GM12872 (cell line): ENCODE measurements around the gene PRKCH.
A peak's percentile ranks its signal among the peaks of the same experiment; 100 is the strongest.

Experiments used
- CTCF ChIP-seq: IDR thresholded peaks from 3 replicates; pipeline ENCODE4 v1.5.1; 2011; ENCODE audit warnings: low read depth, mild to moderate bottlenecking, low read length, moderate library complexity; ENCODE audit not compliant: insufficient read depth

Gene PRKCH

GRCh38 chr14:61452452-61452851 is 131.1 kb downstream of the PRKCH start:
- no peak for TF ChIP-seq CTCF

GRCh38 chr14:61453103-61453767 is 131.9 kb downstream of the PRKCH start:
- no peak for TF ChIP-seq CTCF

DNA sequence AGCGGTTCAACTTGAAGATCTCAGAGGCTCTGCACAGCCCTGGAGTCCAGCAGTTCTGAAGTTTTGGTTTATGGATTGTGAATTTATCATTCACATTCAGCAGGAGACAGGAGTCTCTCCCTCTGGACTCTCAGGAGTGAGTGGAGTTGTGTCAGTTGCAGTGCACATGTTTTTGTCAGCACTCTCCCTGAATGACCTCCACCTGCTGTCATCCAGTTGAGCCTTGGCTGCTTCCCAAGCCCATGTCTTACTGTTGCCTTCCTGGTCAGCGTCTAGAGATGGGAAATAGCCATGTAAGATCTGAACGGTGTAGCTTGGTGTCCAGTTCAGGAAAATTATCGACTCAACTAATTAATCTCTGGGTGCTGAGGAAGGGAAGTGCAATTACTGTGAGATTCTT is 133.2 kb downstream of the PRKCH start:
- TF ChIP-seq CTCF, result no peak

DNA sequence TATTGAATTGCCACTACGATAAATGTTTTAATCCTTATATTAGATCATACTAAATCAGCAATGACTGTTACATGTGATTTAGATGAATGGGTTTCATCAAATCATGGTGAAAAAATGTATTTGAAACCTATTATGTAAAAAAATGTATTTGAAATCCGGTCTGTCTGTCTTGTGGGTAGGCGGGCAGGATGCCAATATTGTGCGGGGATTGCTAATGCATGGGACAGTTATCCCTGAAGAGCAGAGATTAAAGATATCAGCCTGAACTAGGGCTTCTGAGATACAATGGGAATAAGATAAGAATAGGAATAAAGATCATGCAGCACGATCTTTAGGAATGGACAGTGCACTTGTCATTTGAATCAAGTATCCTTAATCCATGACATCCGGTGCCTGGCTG is 134.0 kb downstream of the PRKCH start:
- no peak for TF ChIP-seq CTCF

DNA sequence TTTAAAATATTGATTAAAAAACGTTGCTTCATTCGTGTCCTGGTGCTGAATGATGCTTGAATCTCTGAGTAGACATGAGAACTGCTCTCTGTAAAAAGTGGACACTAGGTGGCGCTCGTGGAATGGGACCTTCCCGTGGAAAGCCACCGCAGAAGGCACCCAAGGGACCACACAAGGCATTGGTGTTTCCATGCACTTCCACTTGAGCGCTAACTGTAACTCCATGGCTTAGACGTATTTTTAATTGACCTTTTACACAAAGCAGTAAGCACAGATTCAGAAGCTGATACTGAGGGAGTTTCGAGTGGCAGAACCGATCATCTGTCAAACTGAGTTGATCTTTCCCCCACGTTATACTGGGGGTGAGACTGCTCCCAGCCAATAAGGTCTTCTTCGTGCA is 135.3 kb downstream of the PRKCH start:
- peak; percentile 79 for TF ChIP-seq CTCF

GRCh38 chr14:61458766-61459165 is 137.4 kb downstream of the PRKCH start:
- TF ChIP-seq CTCF, result no peak

DNA sequence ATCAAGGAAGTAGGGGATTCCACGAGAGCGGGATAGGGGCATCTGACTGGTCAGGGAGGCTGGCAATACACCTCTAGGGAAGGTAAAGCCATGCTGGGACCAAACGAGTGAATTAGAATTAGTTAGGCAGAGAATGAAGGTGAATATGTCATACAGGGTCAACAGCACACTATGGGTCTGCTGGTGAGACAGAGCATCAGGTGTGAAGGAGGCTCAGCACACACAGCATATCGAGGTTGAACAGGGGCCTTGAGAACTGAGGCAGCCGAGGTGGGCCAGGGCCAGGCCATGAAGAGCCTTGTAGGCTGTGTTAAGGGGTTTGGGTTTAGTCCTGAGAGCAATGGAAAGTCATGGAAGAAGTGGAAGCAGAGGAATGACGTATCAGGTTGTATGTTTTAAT is 137.8 kb downstream of the PRKCH start:
- no peak for TF ChIP-seq CTCF

DNA sequence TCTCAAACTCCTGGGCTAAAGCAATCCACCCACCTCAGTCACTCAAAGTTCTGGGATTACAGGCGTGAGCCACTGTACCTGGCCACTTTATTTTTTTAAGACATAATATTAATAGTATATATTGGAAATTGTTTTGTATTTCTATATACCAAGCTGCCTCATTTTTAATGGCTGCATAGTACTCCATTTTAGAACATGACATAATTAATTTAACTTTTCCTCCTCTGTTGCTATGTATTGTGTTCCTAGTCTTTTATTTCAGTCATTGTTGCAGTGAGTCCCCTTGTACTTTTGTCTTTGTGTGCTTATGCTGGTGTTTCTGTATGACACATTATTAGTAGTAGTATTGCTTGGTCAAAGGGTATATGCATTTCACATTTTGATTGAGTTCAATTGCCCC is 138.7 kb downstream of the PRKCH start:
- TF ChIP-seq CTCF, result no peak
